ENCODE data around the gene DNAJC17.

Gene DNAJC17

GRCh38 chr15:40737048-40737447, 70.2 kb downstream of the DNAJC17 start:
- no peak for DNase-seq (ENCODE audit: low spot score)
- no peak for TF ChIP-seq CTCF (IDR thresholded peaks at IDR 0.05; ENCODE audit: extremely low read depth, insufficient read depth, missing control alignments)

GRCh38 chr15:40736575-40736974, 70.7 kb downstream of the DNAJC17 start:
- no peak for DNase-seq (ENCODE audit: low spot score)
- in situ Hi-C loops (cut with MboI; ENCODE audit: low pct_unique_long_range_greater_than_20kb, low sequenced_read_pairs, unreplicated experiment) = no loop called here
- TF ChIP-seq CTCF (IDR thresholded peaks at IDR 0.05; ENCODE audit: extremely low read depth, insufficient read depth, missing control alignments) = no peak

More at GRCh38 chr15:40737048-40737447, 70.2 kb downstream of the DNAJC17 start:
- in situ Hi-C loops (cut with MboI; ENCODE audit: low pct_unique_long_range_greater_than_20kb, low sequenced_read_pairs, unreplicated experiment) = no loop called here

- no peak for DNase-seq (ENCODE audit: low spot score)
- TF ChIP-seq CTCF (IDR thresholded peaks at IDR 0.05; ENCODE audit: extremely low read depth, insufficient read depth, missing control alignments) = no peak
- in situ Hi-C loops (cut with MboI; ENCODE audit: low pct_unique_long_range_greater_than_20kb, low sequenced_read_pairs, unreplicated experiment) = no loop called here
These were observed 76.2 kb downstream of the DNAJC17 start for GRCh38 chr15:40731034-40731433.

- in situ Hi-C loops (cut with MboI; ENCODE audit: low pct_unique_long_range_greater_than_20kb, low sequenced_read_pairs, unreplicated experiment) = no loop called here
- no peak for TF ChIP-seq CTCF (IDR thresholded peaks at IDR 0.05; ENCODE audit: extremely low read depth, insufficient read depth, missing control alignments)
- no peak for DNase-seq (ENCODE audit: low spot score)
These were observed 83.4 kb downstream of the DNAJC17 start for GRCh38 chr15:40723919-40724318.

GRCh38 chr15:40722934-40723333, 84.3 kb downstream of the DNAJC17 start:
- in situ Hi-C loops (cut with MboI; ENCODE audit: low pct_unique_long_range_greater_than_20kb, low sequenced_read_pairs, unreplicated experiment) = no loop called here
- no peak for DNase-seq (ENCODE audit: low spot score)

GRCh38 chr15:40722354-40722753, 84.9 kb downstream of the DNAJC17 start:
- in situ Hi-C loops (cut with MboI; ENCODE audit: low pct_unique_long_range_greater_than_20kb, low sequenced_read_pairs, unreplicated experiment) = no loop called here
- TF ChIP-seq CTCF (IDR thresholded peaks at IDR 0.05; ENCODE audit: extremely low read depth, insufficient read depth, missing control alignments) = no peak
- no peak for DNase-seq (ENCODE audit: low spot score)

More at GRCh38 chr15:40722934-40723333, 84.3 kb downstream of the DNAJC17 start:
- no peak for TF ChIP-seq CTCF (IDR thresholded peaks at IDR 0.05; ENCODE audit: extremely low read depth, insufficient read depth, missing control alignments)

GRCh38 chr15:40721701-40722100, 85.6 kb downstream of the DNAJC17 start:
- no peak for DNase-seq (ENCODE audit: low spot score)
- in situ Hi-C loops (cut with MboI; ENCODE audit: low pct_unique_long_range_greater_than_20kb, low sequenced_read_pairs, unreplicated experiment) = no loop called here
- no peak for TF ChIP-seq CTCF (IDR thresholded peaks at IDR 0.05; ENCODE audit: extremely low read depth, insufficient read depth, missing control alignments)
